GM21528 (cell line): ENCODE measurements around the gene SLIT1.

Experiments
- ATAC-seq: cut with Tn5 transposase; IDR thresholded peaks from one replicate; pipeline ENCODE4 v1.9.1; 2021; ENCODE audit warnings: mild to moderate bottlenecking, moderate library complexity; ENCODE audit not compliant: unreplicated experiment, low FRiP score

The SLIT1 gene

GRCh38 chr10:97120370-97120769, 65.4 kb downstream of the SLIT1 start:
- ATAC-seq = no peak

DNA sequence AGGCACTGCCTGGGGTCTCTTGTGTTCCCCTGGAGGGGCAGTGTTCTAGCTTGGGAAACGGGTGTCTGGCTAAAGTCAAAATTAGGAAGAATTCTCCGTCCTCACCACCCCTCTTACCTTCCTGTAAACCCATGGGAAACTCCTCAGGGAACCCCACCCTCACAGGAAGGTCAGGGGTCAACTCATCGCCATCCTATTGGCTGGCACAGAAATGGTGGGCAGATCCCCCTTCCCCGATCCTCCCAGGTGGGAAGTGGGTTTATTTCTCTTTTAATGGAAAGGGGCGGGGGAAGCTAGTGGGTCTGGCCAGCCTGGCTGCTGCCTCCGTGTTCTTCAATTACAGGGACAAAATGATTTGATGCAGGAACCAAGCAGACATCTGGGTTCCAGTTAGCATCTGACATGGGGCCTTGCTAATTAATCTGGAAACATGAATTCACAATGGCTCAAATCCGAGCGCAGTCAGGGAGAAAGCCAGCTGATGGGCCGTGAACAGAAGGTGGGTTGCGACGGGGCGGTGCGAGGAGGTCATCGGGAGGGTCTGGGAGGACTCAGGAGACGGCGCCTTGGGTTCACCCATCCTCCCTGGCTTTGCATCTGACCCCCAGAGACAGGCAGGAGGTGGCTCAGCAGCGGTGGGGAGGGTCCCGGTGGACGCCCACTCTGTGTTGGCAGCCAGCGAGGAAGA, 66.6 kb downstream of the SLIT1 start:
- ATAC-seq = no peak

DNA sequence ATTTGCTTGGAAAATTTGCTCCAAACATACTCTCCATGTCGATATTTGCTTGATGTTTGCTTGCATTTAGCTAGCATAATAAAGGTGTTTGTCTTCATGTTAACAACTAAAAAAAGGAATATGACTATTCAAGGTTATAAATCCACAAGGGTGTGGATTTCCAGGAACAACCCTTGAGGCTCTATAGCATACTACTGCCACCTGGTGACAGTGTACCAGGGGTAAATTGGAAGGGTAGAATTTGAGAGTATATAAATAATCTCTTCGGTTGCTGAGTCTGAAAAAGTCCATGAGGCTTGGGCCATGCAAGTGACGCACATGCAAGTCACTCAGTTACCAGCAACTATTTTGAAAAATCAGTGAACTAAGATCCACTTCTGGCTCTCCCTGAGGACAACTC, 68.4 kb downstream of the SLIT1 start:
- ATAC-seq = no peak

- no peak for ATAC-seq
Observed at GRCh38 chr10:97116462-97117162, 69.1 kb downstream of the SLIT1 start.

- ATAC-seq = no peak
Observed at GRCh38 chr10:97115846-97116245, 69.9 kb downstream of the SLIT1 start.

- no peak for ATAC-seq
Observed at GRCh38 chr10:97111615-97112014, 74.1 kb downstream of the SLIT1 start.

DNA sequence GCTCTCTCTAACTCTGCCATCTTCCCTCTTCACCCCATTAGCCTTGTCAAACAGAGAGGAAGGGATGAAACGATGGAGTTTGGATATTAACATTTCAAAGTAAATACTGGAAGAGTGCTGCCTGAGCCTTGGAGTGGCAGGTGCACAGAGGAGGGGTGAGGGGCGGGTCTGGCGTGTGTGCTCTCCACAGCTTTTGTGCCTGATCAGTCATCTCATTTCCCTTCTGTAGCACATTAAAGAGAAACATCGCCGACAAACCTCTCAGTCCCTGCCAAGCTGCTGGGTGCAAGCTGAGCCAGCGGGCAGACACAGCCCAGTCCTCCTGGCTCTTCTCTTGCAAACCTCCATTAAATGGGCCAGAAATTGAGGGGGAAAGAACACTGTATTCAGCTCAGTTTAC, 76.2 kb downstream of the SLIT1 start:
- ATAC-seq = no peak

DNA sequence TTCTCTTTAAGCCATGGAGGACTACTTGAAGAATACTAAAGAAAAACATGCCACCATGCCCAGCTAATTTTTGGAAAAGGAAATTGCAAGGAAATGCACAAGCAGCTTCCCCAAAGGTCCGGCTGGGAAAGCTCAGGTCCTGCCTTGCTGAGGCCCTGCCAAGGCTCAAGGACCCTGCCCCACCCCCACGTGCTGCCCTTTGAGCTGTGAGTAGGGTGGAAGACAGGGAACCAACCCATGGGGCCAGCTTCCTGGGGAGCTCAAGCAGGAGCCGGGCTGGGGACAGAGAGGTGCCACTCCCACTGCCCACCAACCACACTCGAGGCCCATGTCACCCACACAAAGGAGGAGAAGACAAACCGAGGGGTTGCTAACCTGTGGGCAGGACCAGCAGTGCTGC, 78.2 kb downstream of the SLIT1 start:
- no peak for ATAC-seq

GRCh38 chr10:97106207-97106606, 79.6 kb downstream of the SLIT1 start:
- ATAC-seq = no peak

DNA sequence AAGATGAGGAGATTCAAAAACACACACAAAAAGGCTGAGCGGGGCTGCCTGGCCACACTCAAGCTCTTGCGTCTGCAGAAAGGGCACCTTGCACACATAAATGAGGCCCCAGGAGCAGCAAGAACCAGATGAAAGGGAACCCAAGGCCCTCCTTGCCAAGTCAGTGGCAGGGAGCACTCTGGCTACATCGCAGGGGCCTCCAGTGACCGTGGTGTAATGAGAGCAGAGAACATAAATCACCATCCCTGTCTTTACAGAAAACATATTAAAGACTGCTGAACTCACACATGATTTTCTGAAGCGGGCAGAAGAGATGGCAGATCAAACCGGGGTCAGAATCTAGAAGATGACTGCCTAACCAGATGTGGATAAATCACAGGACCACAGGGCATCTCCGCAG, 80.5 kb downstream of the SLIT1 start:
- no peak for ATAC-seq

- no peak for ATAC-seq
Observed at GRCh38 chr10:97103316-97104080, 82.3 kb downstream of the SLIT1 start.

DNA sequence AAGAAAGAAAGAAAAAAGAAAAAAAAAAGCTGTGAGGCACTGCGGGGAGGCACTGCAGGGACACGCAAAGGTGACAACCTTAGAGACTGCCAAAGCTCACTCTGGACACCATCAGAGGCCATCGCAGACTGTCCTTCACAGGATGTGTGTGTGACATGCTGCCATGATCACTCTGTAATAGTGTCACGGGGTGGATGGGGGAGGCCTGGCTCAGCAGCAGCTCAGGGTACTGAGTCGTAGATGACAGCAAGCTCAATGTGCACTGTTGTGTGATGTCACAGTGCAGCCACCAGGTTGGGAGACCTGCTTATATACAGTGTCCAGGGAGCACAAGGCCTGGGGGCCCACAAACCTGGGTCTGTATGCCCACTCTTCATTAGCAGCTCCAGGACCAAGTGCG, 83.3 kb downstream of the SLIT1 start:
- no peak for ATAC-seq

DNA sequence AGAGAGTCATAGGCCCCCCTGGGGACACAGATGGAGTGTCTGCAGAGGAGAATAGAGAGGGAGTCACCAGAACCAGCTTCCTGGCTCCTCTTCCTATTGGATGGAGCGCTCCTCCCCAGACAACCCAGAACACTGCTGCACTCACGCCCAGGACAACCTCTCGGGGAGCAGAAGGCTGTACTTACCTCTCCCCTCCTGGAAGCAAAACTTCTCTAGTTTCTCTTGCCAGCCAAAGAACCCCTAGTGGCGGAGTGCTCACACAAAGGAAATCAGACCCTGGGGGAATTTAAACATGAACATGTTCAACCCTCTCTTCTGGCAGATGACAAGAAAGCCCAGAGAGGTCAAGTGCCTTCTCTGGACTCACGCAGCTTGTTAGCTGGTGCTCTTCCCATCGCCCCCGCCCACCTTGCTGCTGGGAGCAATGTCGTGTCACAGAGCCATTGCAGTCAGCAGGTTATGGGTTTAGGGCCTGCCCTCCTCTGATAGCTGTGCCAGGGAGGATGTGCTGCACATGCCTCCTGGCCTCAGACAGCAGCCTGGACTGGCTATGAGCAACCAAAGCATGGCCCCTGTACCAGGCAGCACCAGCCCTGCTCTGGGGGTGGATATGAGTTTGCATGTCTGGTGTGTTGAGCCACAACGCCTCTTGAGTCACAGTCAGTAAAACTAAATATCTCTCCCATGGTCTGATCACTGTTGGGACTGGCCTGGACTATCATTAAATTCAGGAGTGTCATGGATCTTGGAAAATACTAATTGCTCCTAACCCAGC, 84.4 kb downstream of the SLIT1 start:
- no peak for ATAC-seq

DNA sequence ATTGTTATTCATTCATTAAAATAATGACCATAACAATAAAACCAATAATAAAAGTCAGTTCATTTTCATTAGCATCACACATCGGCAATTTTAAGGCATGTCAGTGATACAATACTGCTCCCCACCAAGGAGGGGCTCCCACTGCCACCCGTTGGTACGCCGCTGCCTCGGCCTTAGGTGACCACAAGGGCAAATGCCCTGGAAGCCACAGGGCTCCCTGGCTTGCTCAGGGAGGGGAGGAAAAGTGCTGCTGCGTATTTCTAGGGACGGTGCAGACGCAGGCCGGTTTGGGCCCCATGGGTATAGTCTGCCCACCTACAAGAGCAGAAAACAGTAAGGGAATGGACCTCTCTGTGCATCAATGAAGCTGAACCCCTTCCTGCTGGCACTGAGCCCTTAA, 85.1 kb downstream of the SLIT1 start:
- no peak for ATAC-seq

- ATAC-seq = no peak
Observed at GRCh38 chr10:97099868-97100267, 85.9 kb downstream of the SLIT1 start.

GRCh38 chr10:97099089-97099488, 86.7 kb downstream of the SLIT1 start:
- ATAC-seq = no peak

GRCh38 chr10:97097084-97097433, 88.7 kb downstream of the SLIT1 start:
- ATAC-seq = no peak

GRCh38 chr10:97096261-97097083, 89.3 kb downstream of the SLIT1 start:
- ATAC-seq = no peak

DNA sequence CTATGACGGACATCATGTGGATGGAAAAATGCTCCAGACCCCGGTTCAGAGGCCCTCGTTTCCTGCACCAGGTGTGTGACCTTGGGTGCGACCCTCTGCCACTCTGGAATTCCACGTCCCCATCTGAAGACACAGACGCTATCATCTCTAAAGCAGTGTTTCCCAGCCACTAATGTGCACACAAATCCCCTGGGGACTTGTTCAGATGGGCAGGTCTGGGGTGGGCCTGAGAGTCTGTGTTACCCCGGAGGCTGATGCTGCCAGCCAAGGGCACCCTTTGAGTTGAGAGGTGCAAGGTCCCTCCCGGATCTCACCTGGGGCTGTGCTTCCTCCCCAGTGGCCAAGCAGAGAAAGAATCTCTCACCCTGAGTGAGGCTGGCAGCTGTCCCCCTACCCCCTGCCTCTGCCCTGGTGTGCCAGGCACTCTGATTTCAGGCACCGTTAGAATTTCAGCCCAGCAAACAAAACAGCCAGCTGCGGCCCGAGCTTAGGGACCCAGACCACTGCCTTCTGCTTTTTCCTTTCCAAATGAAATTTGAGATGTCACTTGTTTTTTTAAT, 90.0 kb downstream of the SLIT1 start:
- no peak for ATAC-seq

- ATAC-seq = no peak
Observed at GRCh38 chr10:97090644-97091043, 95.1 kb downstream of the SLIT1 start.
